HepG2 (cell line): Measurements from ENCODE around the gene RAB9A. TPM values are rescaled to one million over a fixed set of nuclear protein-coding genes. Genes with fewer than 3 reads are reported as not detected.

Experiments used
- ATAC-seq: fragments of 200-7000 bp; cut with Tn5 transposase; 3 replicates; pipeline ENCODE4 v1.9.1; 2020; ENCODE audit warnings: mild to moderate bottlenecking, moderate library complexity
- BruUV-seq: library from RNA; stranded (reverse); fragments of 400-500 nt; replicated peaks from 2 replicates; lab custom pipeline; 2021; lab: Mats Ljungman, UMichigan
- CTCF ChIA-PET: fragments of 300-600 bp; formaldehyde crosslinking; extraction: SDS; loops from one replicate; lab custom pipeline; 2021; ENCODE audit warnings: low total read pairs, inconsistent platforms, low intra/inter-chr PET ratio; lab: Yijun Ruan, JAX
- POLR2A ChIA-PET: fragments of 350-600 bp; sonication (Branson Sonifier 250); formaldehyde crosslinking; loops from one replicate; lab custom pipeline; 2020; ENCODE audit warnings: antibody characterized with exemption, inconsistent platforms; lab: Yijun Ruan, JAX
- DNase-seq: peaks from one replicate; pipeline ENCODE4 v3.0.0-alpha.2; 2015; ENCODE audit warnings: low spot score
- FAIRE-seq: peaks from 3 replicates; lab custom pipeline; 2011; peaks lifted over from hg19 to GRCh38; lab: Jason Lieb, UNC
- H2AFZ ChIP-seq: one replicate; pipeline ENCODE4 v1.6.1; 2011; ENCODE audit warnings: low read length, inconsistent platforms
- H3K27ac ChIP-seq: fragments of 300-600 bp; 3 replicates; pipeline ENCODE4 v1.8.0; 2011; ENCODE audit warnings: mixed run types, mild to moderate bottlenecking, mixed read lengths, low read length, inconsistent platforms; ENCODE audit not compliant: insufficient read depth; ENCODE audit errors: extremely low read length
- H3K27me3 ChIP-seq, 2 experiments: fragments of 200-600 bp in 1 of 2; 2 replicates in 1 of 2; 3 replicates in 1 of 2; pipeline versions ENCODE4 v1.6.0 to v1.8.0; 2011; ENCODE audit warnings: low read length in 2 of 2, mild to moderate bottlenecking in 2 of 2, moderate library complexity in 2 of 2, inconsistent platforms in 1 of 2; ENCODE audit not compliant: insufficient read depth in 2 of 2, control insufficient read depth in 1 of 2
- H3K36me3 ChIP-seq, 2 experiments: fragments of 200-600 bp in 1 of 2; replicated peaks in 1 of 2; 2 replicates in 1 of 2; 3 replicates in 1 of 2; pipeline versions ENCODE4 v1.5.1 to v1.8.0; 2011; ENCODE audit warnings: low read length in 2 of 2, inconsistent platforms in 1 of 2; ENCODE audit not compliant: insufficient read depth in 2 of 2, control insufficient read depth in 1 of 2
- H3K4me1 ChIP-seq: 2 replicates; pipeline ENCODE4 v1.5.1; 2012; ENCODE audit warnings: low read length, inconsistent platforms; ENCODE audit not compliant: insufficient read depth
- H3K4me2 ChIP-seq: 2 replicates; pipeline ENCODE4 v1.6.0; 2011; ENCODE audit warnings: low read depth, low read length, inconsistent platforms
- H3K4me3 ChIP-seq, 3 experiments: fragments of 200-600 bp in 1 of 3; sonication (generic), shearing (Covaris generic) in 1 of 3; replicated peaks in 1 of 3; 2 replicates each; pipeline ENCODE4 v1.5.1; 2011 to 2016; ENCODE audit warnings: low read length in 3 of 3, inconsistent platforms in 2 of 3, low read depth in 2 of 3, mild to moderate bottlenecking in 2 of 3, control low read depth in 1 of 3, mixed read lengths in 1 of 3; ENCODE audit not compliant: insufficient read depth in 1 of 3
- H3K79me2 ChIP-seq: one replicate; pipeline ENCODE4 v1.6.1; 2011; ENCODE audit warnings: low read length, inconsistent platforms; ENCODE audit not compliant: insufficient read depth
- H3K9ac ChIP-seq: 2 replicates; pipeline ENCODE4 v1.6.0; 2011; ENCODE audit warnings: mild to moderate bottlenecking, low read depth, low read length, inconsistent platforms; ENCODE audit not compliant: insufficient read depth
- H3K9me3 ChIP-seq: 2 replicates; pipeline ENCODE4 v1.5.1; 2012; ENCODE audit warnings: mild to moderate bottlenecking, low read length
- H4K20me1 ChIP-seq: 2 replicates; pipeline ENCODE4 v1.6.0; 2011; ENCODE audit warnings: inconsistent platforms, mild to moderate bottlenecking, low read length, moderate library complexity; ENCODE audit not compliant: insufficient read depth
- ATF3 ChIP-seq: sonication (generic); formaldehyde crosslinking; IDR thresholded peaks from 2 replicates; pipeline ENCODE4 v1.4.0; 2020; ENCODE audit warnings: missing genetic modification reagents
- EEA1 ChIP-seq: sonication (generic); formaldehyde crosslinking; IDR thresholded peaks from 2 replicates; pipeline ENCODE4 v1.5.1; 2020; ENCODE audit warnings: mild to moderate bottlenecking, missing genetic modification reagents, borderline replicate concordance
- FOXM1 ChIP-seq: sonication (generic); formaldehyde crosslinking; IDR thresholded peaks from 2 replicates; pipeline ENCODE4 v1.5.0; 2020; ENCODE audit warnings: missing genetic modification reagents
- MYPOP ChIP-seq: sonication (generic); formaldehyde crosslinking; IDR thresholded peaks from 2 replicates; pipeline ENCODE4 v1.8.1; 2023; ENCODE audit warnings: mild to moderate bottlenecking, moderate library complexity, missing genetic modification reagents
- SALL1 ChIP-seq: sonication (generic); formaldehyde crosslinking; IDR thresholded peaks from 2 replicates; pipeline ENCODE4 v1.8.0; 2022; ENCODE audit warnings: mild to moderate bottlenecking, missing genetic modification reagents
- SRY ChIP-seq: sonication (generic); formaldehyde crosslinking; IDR thresholded peaks from 2 replicates; pipeline ENCODE4 v1.8.0; 2022; ENCODE audit warnings: mild to moderate bottlenecking, missing genetic modification reagents
- ZFP36L1 ChIP-seq: sonication (generic); formaldehyde crosslinking; IDR thresholded peaks from 2 replicates; pipeline ENCODE4 v1.8.0; 2022; ENCODE audit warnings: mild to moderate bottlenecking, missing genetic modification reagents, moderate library complexity
- ZNF101 ChIP-seq: sonication (generic); formaldehyde crosslinking; IDR thresholded peaks from 2 replicates; pipeline ENCODE4 v1.4.0; 2020; ENCODE audit warnings: mild to moderate bottlenecking, low read depth, missing genetic modification reagents, borderline replicate concordance
- ZNF619 ChIP-seq: sonication (generic); formaldehyde crosslinking; IDR thresholded peaks from 2 replicates; pipeline ENCODE4 v1.4.0; 2020; ENCODE audit warnings: mild to moderate bottlenecking, missing genetic modification reagents
- WGBS: methylation state at CpG from one replicate; pipeline ENCODE4 v1.1.6; 2017; ENCODE audit warnings: low lambda C conversion rate; 5-methylcytosine and 5-hydroxymethylcytosine counted together
- in situ Hi-C: cut with HindIII; loops from 2 replicates; pipeline ENCODE4 v1.10.0; 2017; ENCODE audit warnings: low pct_unique_long_range_greater_than_20kb; ENCODE audit not compliant: extremely low pct_ligation_motif_present
- intact Hi-C: fragments of 100-400 bp; cut with micrococcal nuclease; formaldehyde crosslinking; loops from one replicate; pipeline ENCODE4 v1.10.0; 2022; ENCODE audit not compliant: unreplicated experiment
- polyA plus RNA-seq, 8 experiments: library from polyadenylated mRNA; depleted of rRNA in 3 of 8; stranded (reverse) in 7 of 8; unstranded in 1 of 8; fragments of >200 nt; fragmentation: Illumina TruSeq in 4 of 8; extraction: Trizol in 4 of 8; gene quantifications; 2 replicates each; pipeline versions ENCODE4 v1.2.1 to v1.2.3, GENCODE V29; 2011 to 2016; ENCODE audit warnings: low read depth in 4 of 8, missing spikeins in 1 of 8, mixed read lengths in 1 of 8; ENCODE audit not compliant: insufficient read depth in 1 of 8
- total RNA-seq, 5 experiments: library from RNA; depleted of rRNA; stranded (reverse); fragments of >200 nt; fragmentation: Illumina TruSeq; extraction: Trizol; gene quantifications; 2 replicates each; pipeline ENCODE4 v1.2.3, GENCODE V29; 2016; ENCODE audit warnings: low read depth in 1 of 5

RAB9A gene
- total and polyA plus RNA-seq, 2 of the 13 experiments (the other 11 are each of a cell fraction or from before 2014, with no cell fraction given): 10.5 to 23.1 TPM

DNA sequence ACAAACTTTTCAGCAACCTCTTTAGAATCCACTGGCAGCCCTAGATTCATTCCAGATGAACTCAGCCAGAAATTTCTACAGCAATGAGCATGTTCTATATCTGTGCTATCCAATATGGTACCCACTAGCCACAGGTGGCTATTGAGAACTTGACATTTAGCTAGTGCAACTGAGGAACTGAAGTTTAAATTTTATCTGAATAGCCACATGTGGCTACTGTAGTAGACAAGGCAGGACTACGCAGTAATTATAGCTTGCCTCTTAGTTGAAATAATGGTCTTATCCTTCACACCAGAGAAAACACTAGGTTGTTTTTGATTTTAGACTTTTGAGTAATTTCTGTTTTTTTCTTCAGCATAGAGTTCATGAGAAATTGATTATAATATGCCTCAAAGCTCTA lies 38.6 kb upstream of the RAB9A start:
- H3K4me3 ChIP-seq: no peak overlapping the region
- H3K4me2 ChIP-seq: no peak overlapping the region
- no peak for FAIRE-seq
- TF ChIP-seq MYPOP (CRISPR knock-in tag) (no peak), ZNF619 (CRISPR knock-in tag) (no peak), ZFP36L1 (CRISPR knock-in tag) (no peak), ZNF101 (CRISPR knock-in tag) (no peak), ATF3 (CRISPR knock-in tag) (no peak), SALL1 (CRISPR knock-in tag) (no peak), SRY (CRISPR knock-in tag) (no peak), EEA1 (CRISPR knock-in tag) (no peak), FOXM1 (no peak)
- TF ChIP-seq, all 625 proteins: peak for 0
- Histone ChIP-seq H4K20me1 (no peaks in the 10 kb centered on the region), H3K9ac (no peak overlapping the region), H3K79me2 (no peaks in the 10 kb centered on the region), H3K9me3 (no peaks in the 10 kb centered on the region), H3K27me3 (no peaks in the 10 kb centered on the region), H3K36me3 (no peaks in the 10 kb centered on the region), H3K27ac (no peak overlapping the region), H3K4me1 (peaks cover 6% of the 10 kb centered on the region), H2AFZ (no peak overlapping the region)
- no peak for ATAC-seq
- ChIA-PET CTCF (no interaction called here), POLR2A (no interaction called here)
- DNase-seq: no peak
- WGBS: 100% methylated on average over 1 of the region's 1 CpG
- BruUV-seq: no TSS peak
- in situ Hi-C loops: loop anchor here (5.0 kb wide), 1 partner anchor 377 kb away; the partner anchor contains the start of gene GEMIN8
- intact Hi-C loops: no loop called here
